ENCODE results near the gene SDF2. TPM values are rescaled to one million over a fixed set of nuclear protein-coding genes. Genes with fewer than 3 reads are reported as not detected.

SDF2 gene
- total and polyA plus RNA-seq, 2 donors (not counting 1 experiment from before 2014, with no cell fraction given): 58.5 to 65.2 TPM

GRCh38 chr17:28685366-28685765 lies 23.7 kb upstream of the SDF2 start:
- Histone ChIP-seq H3K27me3 (ENCODE audit: control insufficient read depth, insufficient read depth, low read length) (no peaks in the 10 kb centered on the region), H3K9me3 (ENCODE audit: control insufficient read depth, insufficient read depth, low read depth, low read length) (no peaks in the 10 kb centered on the region), H3K4me1 (ENCODE audit: control insufficient read depth, extremely low read depth, insufficient read depth, low read length) (no peaks in the 10 kb centered on the region), H3K27ac (ENCODE audit: insufficient read depth, low read length) (no peak overlapping the region), H3K36me3 (ENCODE audit: control insufficient read depth, insufficient read depth, low read length) (peaks cover 34% of the 10 kb centered on the region), H3K4me3 (replicated peaks in 1 of 4; ENCODE audit: control extremely low read depth in 1 of 4, insufficient read depth in 1 of 4, low read depth in 3 of 4, low read length in 4 of 4) (no peak overlapping the region), H2AFZ (ENCODE audit: low read length) (no peak overlapping the region), H3K4me2 (ENCODE audit: extremely low read depth, insufficient read depth, low read length) (no peak overlapping the region), H4K20me1 (ENCODE audit: control insufficient read depth, extremely low read depth, insufficient read depth, low read length) (no peaks in the 10 kb centered on the region), H3K79me2 (ENCODE audit: control insufficient read depth, insufficient read depth, low read length) (no peaks in the 10 kb centered on the region), H3K9ac (ENCODE audit: insufficient read depth, low read length) (no peak overlapping the region)
- no peak for DNase-seq (ENCODE audit: low read depth in 2 of 2)
- TF ChIP-seq, protein P1, sequence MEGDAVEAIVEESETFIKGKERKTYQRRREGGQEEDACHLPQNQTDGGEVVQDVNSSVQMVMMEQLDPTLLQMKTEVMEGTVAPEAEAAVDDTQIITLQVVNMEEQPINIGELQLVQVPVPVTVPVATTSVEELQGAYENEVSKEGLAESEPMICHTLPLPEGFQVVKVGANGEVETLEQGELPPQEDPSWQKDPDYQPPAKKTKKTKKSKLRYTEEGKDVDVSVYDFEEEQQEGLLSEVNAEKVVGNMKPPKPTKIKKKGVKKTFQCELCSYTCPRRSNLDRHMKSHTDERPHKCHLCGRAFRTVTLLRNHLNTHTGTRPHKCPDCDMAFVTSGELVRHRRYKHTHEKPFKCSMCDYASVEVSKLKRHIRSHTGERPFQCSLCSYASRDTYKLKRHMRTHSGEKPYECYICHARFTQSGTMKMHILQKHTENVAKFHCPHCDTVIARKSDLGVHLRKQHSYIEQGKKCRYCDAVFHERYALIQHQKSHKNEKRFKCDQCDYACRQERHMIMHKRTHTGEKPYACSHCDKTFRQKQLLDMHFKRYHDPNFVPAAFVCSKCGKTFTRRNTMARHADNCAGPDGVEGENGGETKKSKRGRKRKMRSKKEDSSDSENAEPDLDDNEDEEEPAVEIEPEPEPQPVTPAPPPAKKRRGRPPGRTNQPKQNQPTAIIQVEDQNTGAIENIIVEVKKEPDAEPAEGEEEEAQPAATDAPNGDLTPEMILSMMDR (conservative IDR thresholded peaks at IDR 0.05 in 1 of 2, IDR thresholded peaks at IDR 0.05 in 1 of 2; ENCODE audit: low read depth in 1 of 2, low read length in 2 of 2): no peak
- TF ChIP-seq EZH2 (IDR thresholded peaks at IDR 0.05; ENCODE audit: low read length, missing control alignments): no peak

- Histone ChIP-seq H3K27me3 (ENCODE audit: control insufficient read depth, insufficient read depth, low read length) (no peaks in the 10 kb centered on the region), H3K4me1 (ENCODE audit: control insufficient read depth, extremely low read depth, insufficient read depth, low read length) (no peaks in the 10 kb centered on the region), H3K79me2 (ENCODE audit: control insufficient read depth, insufficient read depth, low read length) (no peaks in the 10 kb centered on the region), H3K36me3 (ENCODE audit: control insufficient read depth, insufficient read depth, low read length) (peaks cover 31% of the 10 kb centered on the region), H3K4me3 (replicated peaks in 1 of 4; ENCODE audit: control extremely low read depth in 1 of 4, insufficient read depth in 1 of 4, low read depth in 3 of 4, low read length in 4 of 4) (no peak overlapping the region), H2AFZ (ENCODE audit: low read length) (no peak overlapping the region), H4K20me1 (ENCODE audit: control insufficient read depth, extremely low read depth, insufficient read depth, low read length) (no peaks in the 10 kb centered on the region), H3K9ac (ENCODE audit: insufficient read depth, low read length) (no peak overlapping the region), H3K4me2 (ENCODE audit: extremely low read depth, insufficient read depth, low read length) (no peak overlapping the region), H3K9me3 (ENCODE audit: control insufficient read depth, insufficient read depth, low read depth, low read length) (no peaks in the 10 kb centered on the region), H3K27ac (ENCODE audit: insufficient read depth, low read length) (no peak overlapping the region)
- peak; percentile 5 to 54 for DNase-seq (ENCODE audit: low read depth in 2 of 2)
- TF ChIP-seq EZH2 (IDR thresholded peaks at IDR 0.05; ENCODE audit: low read length, missing control alignments): no peak
- TF ChIP-seq, protein P1 (conservative IDR thresholded peaks at IDR 0.05 in 1 of 2, IDR thresholded peaks at IDR 0.05 in 1 of 2; ENCODE audit: low read depth in 1 of 2, low read length in 2 of 2): no peak
These were observed 23.3 kb upstream of the SDF2 start for GRCh38 chr17:28684963-28685362.

GRCh38 chr17:28682655-28683054 lies 20.9 kb upstream of the SDF2 start:
- Histone ChIP-seq H3K9me3 (ENCODE audit: control insufficient read depth, insufficient read depth, low read depth, low read length) (no peaks in the 10 kb centered on the region), H3K4me1 (ENCODE audit: control insufficient read depth, extremely low read depth, insufficient read depth, low read length) (no peaks in the 10 kb centered on the region), H3K9ac (ENCODE audit: insufficient read depth, low read length) (no peak overlapping the region), H3K4me3 (replicated peaks in 1 of 4; ENCODE audit: control extremely low read depth in 1 of 4, insufficient read depth in 1 of 4, low read depth in 3 of 4, low read length in 4 of 4) (no peak overlapping the region), H3K79me2 (ENCODE audit: control insufficient read depth, insufficient read depth, low read length) (no peaks in the 10 kb centered on the region), H2AFZ (ENCODE audit: low read length) (no peak overlapping the region), H3K27ac (ENCODE audit: insufficient read depth, low read length) (no peak overlapping the region), H4K20me1 (ENCODE audit: control insufficient read depth, extremely low read depth, insufficient read depth, low read length) (no peaks in the 10 kb centered on the region), H3K36me3 (ENCODE audit: control insufficient read depth, insufficient read depth, low read length) (peaks cover 27% of the 10 kb centered on the region), H3K4me2 (ENCODE audit: extremely low read depth, insufficient read depth, low read length) (no peak overlapping the region), H3K27me3 (ENCODE audit: control insufficient read depth, insufficient read depth, low read length) (no peaks in the 10 kb centered on the region)
- no peak for TF ChIP-seq EZH2 (IDR thresholded peaks at IDR 0.05; ENCODE audit: low read length, missing control alignments)
- TF ChIP-seq, protein P1 (conservative IDR thresholded peaks at IDR 0.05 in 1 of 2, IDR thresholded peaks at IDR 0.05 in 1 of 2; ENCODE audit: low read depth in 1 of 2, low read length in 2 of 2): no peak
- no peak for DNase-seq (ENCODE audit: low read depth in 2 of 2)

Measured in fibroblast of lung (primary cell).